Naive B cell (primary cell): ENCODE results near the gene FOXD3. TPM values are rescaled to one million over a fixed set of nuclear protein-coding genes. Genes with fewer than 3 reads are reported as not detected.

Source experiments
- ATAC-seq, 2 donors: fragments of 150-1000 bp; cut with Tn5 transposase; 2 replicates each; pipeline ENCODE4 v1.10.0; 2021; ENCODE audit warnings: low read depth in 2 of 2, mild to moderate bottlenecking in 2 of 2, moderate library complexity in 2 of 2
- DNase-seq: peaks from one replicate; pipeline ENCODE4 v3.0.0; 2022
- H3K27ac Mint-ChIP-seq, 6 donors: one replicate each; pipeline ENCODE4 v1.8.0; 2020 to 2022; ENCODE audit warnings: mild to moderate bottlenecking in 6 of 6, mixed read lengths in 6 of 6, moderate library complexity in 5 of 6, inconsistent platforms in 2 of 6
- H3K27me3 Mint-ChIP-seq, 3 donors: one replicate each; pipeline ENCODE4 v1.8.0; 2021 to 2022; ENCODE audit warnings: mixed read lengths in 3 of 3, mild to moderate bottlenecking in 1 of 3
- H3K36me3 Mint-ChIP-seq, 2 donors: one replicate each; pipeline ENCODE4 v1.8.0; 2020 to 2022; ENCODE audit warnings: mixed read lengths in 2 of 2, inconsistent platforms in 1 of 2, mild to moderate bottlenecking in 1 of 2
- H3K4me1 Mint-ChIP-seq, 3 donors: one replicate each; pipeline ENCODE4 v1.8.0; 2020 to 2022; ENCODE audit warnings: mixed read lengths in 3 of 3, inconsistent platforms in 1 of 3, mild to moderate bottlenecking in 1 of 3, moderate library complexity in 1 of 3
- H3K4me3 Mint-ChIP-seq, 8 donors: one replicate each; pipeline ENCODE4 v1.8.0; 2020 to 2022; ENCODE audit warnings: mild to moderate bottlenecking in 8 of 8, mixed read lengths in 8 of 8, moderate library complexity in 8 of 8, inconsistent platforms in 2 of 8
- H3K9me3 Mint-ChIP-seq, 7 donors: one replicate each; pipeline ENCODE4 v1.8.0; 2020 to 2022; ENCODE audit warnings: mixed read lengths in 7 of 7, mild to moderate bottlenecking in 5 of 7, inconsistent platforms in 2 of 7, moderate library complexity in 1 of 7
- polyA plus RNA-seq, 6 donors: library from polyadenylated mRNA; unstranded; fragments of 300-500 nt; fragmentation: Illumina TruSeq; gene quantifications; one replicate each; pipeline ENCODE4 v1.2.3, GENCODE V29; 2021; ENCODE audit warnings: low read depth in 6 of 6

The FOXD3 gene
- polyA plus RNA-seq = not detected

- peaks cover 11 to 30% of the 10 kb centered on the region in 2 donors for H3K36me3 Mint-ChIP-seq
- H3K4me1 Mint-ChIP-seq = peaks cover 22 to 38% (median 28%) of the 10 kb centered on the region in 3 donors
- H3K27ac Mint-ChIP-seq = peak within 1 kb of the TSS in 5 of 6 donors; percentile 65 to 99 (median 96)
- peaks cover 52 to 60% (median 53%) of the 10 kb centered on the region in 3 donors for H3K27me3 Mint-ChIP-seq
- DNase-seq (no peak), ATAC-seq (peak; percentile 35 to 41)
- H3K4me3 Mint-ChIP-seq = peak within 1 kb of the TSS; percentile 80 to 93 (median 90)
- peaks cover 5 to 59% (median 33%) of the 10 kb centered on the region in 7 donors for H3K9me3 Mint-ChIP-seq
These were observed at the start of gene FOXD3 for GRCh38 chr1:63322114-63322943. FOXD3 (plus strand) TSS chr1:63322567; CDS start chr1:63323059, 492 bp downstream.

- Mint-ChIP-seq H3K36me3 (no peaks in the 10 kb centered on the region), H3K27me3 (peaks cover 13 to 26% (median 26%) of the 10 kb centered on the region in 3 donors), H3K4me1 (no peaks in the 10 kb centered on the region), H3K4me3 (no peak overlapping the region), H3K9me3 (no peaks in the 10 kb centered on the region), H3K27ac (no peak overlapping the region)
- DNase-seq (no peak), ATAC-seq (no peak)
These were observed 49.6 kb upstream of the FOXD3 start for GRCh38 chr1:63272811-63273210.

- no peak overlapping the region for H3K4me3 Mint-ChIP-seq
- no peak overlapping the region for H3K27ac Mint-ChIP-seq
- H3K27me3 Mint-ChIP-seq = peaks cover 9 to 20% (median 18%) of the 10 kb centered on the region in 3 donors
- no peaks in the 10 kb centered on the region for H3K9me3 Mint-ChIP-seq
- no peaks in the 10 kb centered on the region for H3K36me3 Mint-ChIP-seq
- DNase-seq (no peak), ATAC-seq (no peak)
- H3K4me1 Mint-ChIP-seq = no peaks in the 10 kb centered on the region
These were observed 48.0 kb upstream of the FOXD3 start for GRCh38 chr1:63274371-63274770.

- no peaks in the 10 kb centered on the region for H3K9me3 Mint-ChIP-seq
- ATAC-seq (no peak), DNase-seq (no peak)
- no peak overlapping the region for H3K4me3 Mint-ChIP-seq
- peaks cover 5 to 18% (median 18%) of the 10 kb centered on the region in 3 donors for H3K27me3 Mint-ChIP-seq
- no peaks in the 10 kb centered on the region for H3K4me1 Mint-ChIP-seq
- no peak overlapping the region for H3K27ac Mint-ChIP-seq
- H3K36me3 Mint-ChIP-seq = no peaks in the 10 kb centered on the region
These were observed 47.4 kb upstream of the FOXD3 start for GRCh38 chr1:63274979-63275378.

- Mint-ChIP-seq H3K4me3 (no peak overlapping the region), H3K36me3 (no peaks in the 10 kb centered on the region), H3K4me1 (no peaks in the 10 kb centered on the region), H3K27ac (no peak overlapping the region), H3K9me3 (no peaks in the 10 kb centered on the region), H3K27me3 (peaks cover 5 to 21% (median 18%) of the 10 kb centered on the region in 3 donors)
- no peak for ATAC-seq
- DNase-seq = no peak
These were observed 45.7 kb upstream of the FOXD3 start for GRCh38 chr1:63276624-63277023.

- Mint-ChIP-seq H3K27ac (peak overlapping the region in 1 of 6 donors; percentile 62), H3K27me3 (peaks cover 5 to 21% (median 14%) of the 10 kb centered on the region in 3 donors), H3K36me3 (no peaks in the 10 kb centered on the region), H3K4me3 (peak overlapping the region in 1 of 8 donors; percentile 22), H3K4me1 (no peaks in the 10 kb centered on the region), H3K9me3 (no peaks in the 10 kb centered on the region)
- DNase-seq = no peak
- ATAC-seq = no peak
These were observed 44.9 kb upstream of the FOXD3 start for GRCh38 chr1:63277195-63278192.

- Mint-ChIP-seq H3K4me3 (no peak overlapping the region), H3K27me3 (peaks cover 0 to 22% (median 5%) of the 10 kb centered on the region in 3 donors), H3K27ac (no peak overlapping the region), H3K9me3 (peaks cover 0 to 3% (median 0%) of the 10 kb centered on the region in 7 donors), H3K4me1 (no peaks in the 10 kb centered on the region), H3K36me3 (no peaks in the 10 kb centered on the region)
- no peak for DNase-seq
- no peak for ATAC-seq
These were observed 40.6 kb upstream of the FOXD3 start for GRCh38 chr1:63281753-63282152.

- ATAC-seq (no peak), DNase-seq (no peak)
- Mint-ChIP-seq H3K27me3 (peaks cover 0 to 5% (median 4%) of the 10 kb centered on the region in 3 donors), H3K36me3 (peaks cover 8 to 19% of the 10 kb centered on the region in 2 donors), H3K9me3 (peaks cover 11 to 43% (median 35%) of the 10 kb centered on the region in 7 donors), H3K4me3 (no peak overlapping the region), H3K27ac (no peak overlapping the region), H3K4me1 (no peaks in the 10 kb centered on the region)
These were observed 33.2 kb upstream of the FOXD3 start for GRCh38 chr1:63289135-63289534.

GRCh38 chr1:63294803-63295594 is 27.4 kb upstream of the FOXD3 start:
- no peak for DNase-seq
- H3K27ac Mint-ChIP-seq = no peak overlapping the region

GRCh38 chr1:63304410-63304809 is 18.0 kb upstream of the FOXD3 start:
- H3K9me3 Mint-ChIP-seq = peaks cover 10 to 26% (median 18%) of the 10 kb centered on the region in 7 donors
- no peak overlapping the region for H3K27ac Mint-ChIP-seq
- H3K36me3 Mint-ChIP-seq = peaks cover 7 to 13% of the 10 kb centered on the region in 2 donors
- H3K4me3 Mint-ChIP-seq = no peak overlapping the region
- no peak for DNase-seq
- H3K4me1 Mint-ChIP-seq = no peaks in the 10 kb centered on the region
- H3K27me3 Mint-ChIP-seq = peaks cover 36 to 55% (median 39%) of the 10 kb centered on the region in 3 donors
- ATAC-seq = no peak

More at GRCh38 chr1:63294803-63295594, 27.4 kb upstream of the FOXD3 start:
- ATAC-seq = no peak
- no peak overlapping the region for H3K4me3 Mint-ChIP-seq
- H3K36me3 Mint-ChIP-seq = peaks cover 0 to under 1% of the 10 kb centered on the region in 2 donors
- peaks cover 10 to 19% (median 11%) of the 10 kb centered on the region in 3 donors for H3K27me3 Mint-ChIP-seq
- peaks cover 0 to 13% (median 8%) of the 10 kb centered on the region in 7 donors for H3K9me3 Mint-ChIP-seq
- H3K4me1 Mint-ChIP-seq = no peaks in the 10 kb centered on the region

- Mint-ChIP-seq H3K27me3 (peaks cover 40 to 61% (median 42%) of the 10 kb centered on the region in 3 donors), H3K9me3 (peaks cover 10 to 26% (median 18%) of the 10 kb centered on the region in 7 donors), H3K36me3 (peaks cover 7 to 13% of the 10 kb centered on the region in 2 donors), H3K4me3 (no peak overlapping the region), H3K4me1 (no peaks in the 10 kb centered on the region), H3K27ac (no peak overlapping the region)
- DNase-seq (no peak), ATAC-seq (no peak)
These were observed 17.3 kb upstream of the FOXD3 start for GRCh38 chr1:63305043-63305442.

- no peak overlapping the region for H3K27ac Mint-ChIP-seq
- H3K9me3 Mint-ChIP-seq = peaks cover 10 to 26% (median 18%) of the 10 kb centered on the region in 7 donors
- no peaks in the 10 kb centered on the region for H3K4me1 Mint-ChIP-seq
- H3K4me3 Mint-ChIP-seq = no peak overlapping the region
- DNase-seq (no peak), ATAC-seq (no peak)
- peaks cover 42 to 63% (median 51%) of the 10 kb centered on the region in 3 donors for H3K27me3 Mint-ChIP-seq
- peaks cover 7 to 13% of the 10 kb centered on the region in 2 donors for H3K36me3 Mint-ChIP-seq
These were observed 15.1 kb upstream of the FOXD3 start for GRCh38 chr1:63307196-63307794.
